HG03135 (cell line): ENCODE results near the gene FBXL17.

ENCODE experiments used
- ATAC-seq: cut with Tn5 transposase; IDR thresholded peaks from one replicate; pipeline ENCODE4 v1.9.1; 2021; ENCODE audit warnings: mild to moderate bottlenecking, moderate library complexity; ENCODE audit not compliant: unreplicated experiment

FBXL17 gene

GRCh38 chr5:108102463-108102862 lies 279.4 kb downstream of the FBXL17 start:
- no peak for ATAC-seq

GRCh38 chr5:108101821-108102220 lies 280.1 kb downstream of the FBXL17 start:
- ATAC-seq, result no peak

- no peak for ATAC-seq
Observed at GRCh38 chr5:108101130-108101529, 280.8 kb downstream of the FBXL17 start.

DNA sequence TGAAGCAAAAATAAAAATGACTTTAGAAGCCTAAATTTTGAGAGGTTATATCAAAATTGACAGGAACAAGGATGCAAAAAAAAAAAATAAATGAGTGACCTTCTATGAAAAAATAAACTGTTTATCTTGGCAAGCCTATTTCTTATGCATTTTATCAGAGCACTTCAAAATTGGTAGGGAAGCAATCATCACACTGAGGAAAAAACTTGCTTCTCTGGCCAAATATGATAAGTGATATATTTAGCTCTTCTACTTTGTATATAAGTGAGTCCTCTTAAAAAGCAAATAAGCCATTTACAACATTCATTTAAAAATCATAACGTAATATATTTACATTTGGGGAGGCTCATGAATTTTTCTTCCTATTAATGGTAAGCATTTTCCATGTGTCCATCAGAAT lies 287.1 kb downstream of the FBXL17 start:
- ATAC-seq, result no peak

DNA sequence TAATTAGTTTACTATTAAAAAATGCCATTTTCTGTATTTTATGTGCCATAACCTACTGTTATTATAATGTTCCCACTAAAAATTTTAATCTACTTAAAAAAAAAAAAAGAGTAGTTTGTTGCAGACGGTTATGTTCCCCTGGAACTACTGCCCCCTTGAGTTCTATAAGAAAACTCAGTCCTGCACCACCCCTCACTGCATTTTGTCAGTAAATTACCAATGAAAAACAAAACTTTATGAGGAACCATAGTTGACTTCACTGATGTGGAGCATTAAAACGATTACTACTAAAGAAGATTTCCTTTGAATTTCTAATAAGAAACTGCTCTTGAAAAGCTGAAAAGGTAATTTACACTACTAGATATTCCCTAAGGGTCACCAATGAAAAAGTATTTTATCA lies 288.7 kb downstream of the FBXL17 start:
- no peak for ATAC-seq

GRCh38 chr5:108090946-108091345 lies 291.0 kb downstream of the FBXL17 start:
- ATAC-seq, result no peak

DNA sequence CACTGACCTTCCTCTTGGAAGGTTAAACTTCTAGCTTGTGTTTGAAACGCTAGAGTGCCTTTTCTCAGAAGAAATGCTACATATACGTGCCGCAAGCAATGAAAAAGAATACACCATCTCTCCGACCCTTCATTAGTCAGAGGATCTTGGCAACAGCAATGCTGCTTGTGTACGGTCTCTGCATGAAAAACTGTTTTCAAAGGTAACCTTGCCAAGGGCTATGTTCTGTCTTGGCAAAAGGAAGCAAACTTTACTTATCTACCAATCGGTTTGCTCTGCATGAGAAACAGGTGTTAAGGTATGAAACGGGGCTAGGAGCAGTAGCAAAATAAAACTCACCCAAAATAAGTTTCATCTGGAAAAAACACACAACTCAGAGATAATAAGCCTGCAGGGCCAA lies 297.8 kb downstream of the FBXL17 start:
- ATAC-seq, result no peak

DNA sequence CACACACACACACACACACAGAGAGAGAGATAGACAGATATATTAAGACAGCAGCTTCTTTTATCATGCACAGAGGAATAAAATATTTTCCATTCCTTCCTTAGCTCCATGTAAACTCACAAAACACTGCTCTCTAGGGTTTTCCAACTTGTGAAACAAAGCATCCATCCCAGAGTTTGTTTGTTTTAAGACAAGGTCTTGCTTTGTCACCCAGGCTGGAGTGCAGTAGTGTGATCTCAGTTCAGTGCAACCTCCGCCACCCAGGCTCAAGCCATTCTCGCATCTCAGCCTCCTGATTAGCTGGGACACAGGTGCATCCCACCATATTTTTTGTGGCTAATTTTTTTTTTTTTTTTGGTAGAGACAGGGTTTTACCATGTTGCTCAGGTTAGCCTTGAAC lies 298.7 kb downstream of the FBXL17 start:
- no peak for ATAC-seq

- no peak for ATAC-seq
Observed at GRCh38 chr5:108081707-108082106, 300.2 kb downstream of the FBXL17 start.

- no peak for ATAC-seq
Observed at GRCh38 chr5:108079753-108080152, 302.1 kb downstream of the FBXL17 start.

GRCh38 chr5:108078882-108079281 lies 303.0 kb downstream of the FBXL17 start:
- no peak for ATAC-seq

- no peak for ATAC-seq
Observed at GRCh38 chr5:108078345-108078744, 303.6 kb downstream of the FBXL17 start.

GRCh38 chr5:108074626-108075025 lies 307.3 kb downstream of the FBXL17 start:
- ATAC-seq, result no peak

GRCh38 chr5:108064302-108064701 lies 317.6 kb downstream of the FBXL17 start:
- no peak for ATAC-seq

GRCh38 chr5:108061941-108062340 lies 320.0 kb downstream of the FBXL17 start:
- ATAC-seq, result no peak

- ATAC-seq, result no peak
Observed at GRCh38 chr5:108060340-108060739, 321.6 kb downstream of the FBXL17 start.

GRCh38 chr5:108059334-108059733 lies 322.6 kb downstream of the FBXL17 start:
- no peak for ATAC-seq

DNA sequence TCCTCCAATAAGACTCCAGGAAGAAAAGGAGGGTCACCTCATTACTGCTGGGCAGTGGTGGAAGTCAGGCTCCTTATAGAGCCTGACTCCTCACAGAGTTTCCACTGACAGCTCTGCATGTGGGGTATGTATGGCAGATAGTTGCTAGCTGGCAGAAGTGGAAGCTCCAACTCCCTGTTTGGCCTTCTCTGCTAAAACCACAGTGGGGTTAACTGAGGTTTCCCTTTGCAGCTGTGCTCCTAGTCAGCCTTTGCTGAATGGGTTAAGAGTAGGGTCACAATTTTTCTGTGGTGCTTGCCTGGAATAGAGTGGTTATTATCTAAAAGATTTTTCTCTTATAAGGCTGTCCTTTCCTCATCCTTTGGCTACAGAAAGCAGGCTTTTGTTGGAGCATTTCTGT lies 327.5 kb downstream of the FBXL17 start:
- ATAC-seq, result no peak

DNA sequence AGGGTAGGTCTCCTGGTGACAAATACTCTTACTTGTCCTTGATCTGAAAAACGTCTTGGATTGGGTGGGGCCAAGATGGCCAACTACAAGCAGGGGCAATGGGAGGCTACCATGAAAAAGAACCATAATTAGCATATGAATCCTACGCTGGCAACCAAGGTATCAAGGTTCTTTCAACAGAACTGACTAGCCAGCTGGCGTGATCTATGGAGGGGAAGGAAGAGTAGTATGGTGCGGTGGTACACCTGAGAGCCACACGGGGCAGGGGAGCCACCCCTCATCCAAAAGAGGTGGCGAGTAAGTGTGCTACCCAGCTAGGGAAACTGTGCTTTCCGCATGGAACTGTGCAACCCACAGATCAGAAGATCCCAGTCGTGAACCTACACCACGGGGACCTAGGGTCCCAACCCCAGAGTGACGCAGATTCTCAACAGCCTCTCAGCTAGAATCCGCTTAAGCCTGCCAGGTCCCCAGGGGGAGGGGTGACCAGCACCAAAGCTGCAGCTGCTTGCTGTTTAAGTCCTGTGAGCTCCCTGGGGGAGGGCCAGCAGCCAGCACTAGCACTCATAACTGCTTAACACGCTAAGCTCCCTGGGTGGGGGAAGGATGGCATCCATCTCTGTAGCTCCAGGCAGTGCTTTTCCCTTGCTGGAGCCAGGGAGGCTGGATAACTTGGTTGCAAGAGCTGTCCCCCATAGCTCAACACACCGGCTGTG lies 334.8 kb downstream of the FBXL17 start:
- ATAC-seq, result no peak

DNA sequence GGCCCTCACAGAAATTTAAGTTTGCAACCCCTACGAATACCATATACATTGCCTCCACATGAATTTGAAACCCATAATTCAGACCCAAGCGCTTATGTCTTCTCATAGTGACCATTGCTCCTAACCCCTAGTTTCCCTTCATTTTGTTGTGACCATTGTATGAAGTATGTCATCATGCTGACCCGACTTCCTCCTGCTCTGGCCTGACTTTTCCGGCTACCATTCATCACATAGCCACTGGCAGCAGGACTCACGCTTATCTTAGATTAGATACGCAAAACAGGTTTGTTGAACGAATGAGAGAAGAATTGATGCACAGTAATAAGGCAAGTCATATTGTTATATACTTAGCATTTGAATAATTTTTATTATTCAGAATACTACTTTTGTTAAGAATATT lies 345.4 kb downstream of the FBXL17 start:
- ATAC-seq, result no peak

GRCh38 chr5:108028883-108029282 lies 353.0 kb downstream of the FBXL17 start:
- no peak for ATAC-seq

GRCh38 chr5:108028412-108028811 lies 353.5 kb downstream of the FBXL17 start:
- ATAC-seq, result no peak

- ATAC-seq, result no peak
Observed at GRCh38 chr5:108025957-108026356, 355.9 kb downstream of the FBXL17 start.
